Measurements from ENCODE around the gene PIMREG. TPM values are rescaled to one million over a fixed set of nuclear protein-coding genes. Genes with fewer than 3 reads are reported as not detected.
"Not testable (repeated sequence)": the region's sequence is repeated elsewhere in the genome, so short reads cannot be mapped to it uniquely, and the experiment has no call there.

Gene PIMREG
- polyA plus RNA-seq, 3 donors: 17.8 to 20.2 (median 19.4) TPM

- no peak for DNase-seq (ENCODE audit: low read depth in 3 of 3, low spot score in 2 of 3)
Observed at GRCh38 chr17:6476076-6476809, 32.0 kb downstream of the PIMREG start.

- DNase-seq (ENCODE audit: low read depth in 3 of 3, low spot score in 2 of 3): no peak
Observed at GRCh38 chr17:6476810-6477179, 32.5 kb downstream of the PIMREG start.

DNA sequence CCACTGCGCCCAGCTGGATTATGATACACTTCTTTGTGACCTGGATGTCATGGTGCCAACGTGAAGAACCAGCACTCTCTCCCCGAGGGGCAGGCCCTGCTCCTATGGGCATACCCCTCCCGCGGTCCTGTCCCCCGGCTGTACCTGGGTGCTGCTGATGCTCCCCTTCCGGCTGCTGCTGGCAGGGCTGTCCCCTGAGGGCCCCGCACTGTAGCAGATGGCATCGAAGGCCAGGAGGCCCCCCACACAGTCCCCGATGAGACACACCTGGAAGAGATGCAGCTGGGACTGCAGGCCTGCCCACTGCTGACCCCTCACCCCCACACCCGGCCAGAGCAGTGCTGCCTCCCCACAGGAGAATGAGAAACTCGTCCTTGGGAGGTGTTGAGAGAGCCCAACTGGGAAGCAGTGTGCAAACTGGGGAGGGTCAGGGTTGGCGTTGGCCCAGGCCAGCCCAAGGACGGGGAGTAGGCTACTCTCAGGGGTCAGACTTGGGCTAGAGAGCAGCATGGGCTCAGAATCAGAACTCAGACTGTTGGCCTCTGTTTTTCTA is 33.7 kb downstream of the PIMREG start:
- no peak for DNase-seq (ENCODE audit: low read depth in 3 of 3, low spot score in 2 of 3)

- DNase-seq (ENCODE audit: low read depth in 3 of 3, low spot score in 2 of 3): no peak
Observed at GRCh38 chr17:6478486-6478885, 34.2 kb downstream of the PIMREG start.

- DNase-seq (ENCODE audit: low read depth in 3 of 3, low spot score in 2 of 3): no peak
Observed at GRCh38 chr17:6479622-6480302, 35.5 kb downstream of the PIMREG start.

- no peak for DNase-seq (ENCODE audit: low read depth in 3 of 3, low spot score in 2 of 3)
Observed at GRCh38 chr17:6480303-6480675, 36.0 kb downstream of the PIMREG start.

DNA sequence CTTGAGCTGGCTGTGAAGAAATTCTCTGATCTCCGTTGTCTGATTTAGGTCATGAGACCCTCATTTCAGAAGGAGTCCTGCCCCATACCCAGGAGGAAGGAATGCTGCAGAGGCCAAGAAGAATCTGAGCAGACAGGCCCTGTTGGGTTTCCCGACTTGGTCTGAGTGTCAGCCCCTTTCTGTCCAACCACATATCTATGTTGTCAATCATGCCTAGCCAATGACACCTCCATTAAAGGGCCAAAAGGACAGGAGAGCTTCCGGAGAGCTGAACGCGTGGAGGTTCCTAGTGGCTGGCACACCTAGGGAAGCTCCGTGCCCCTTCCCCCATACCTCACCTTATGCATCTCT is 37.8 kb downstream of the PIMREG start:
- no peak for DNase-seq (ENCODE audit: low read depth in 3 of 3, low spot score in 2 of 3)

GRCh38 chr17:6482796-6483195 is 38.5 kb downstream of the PIMREG start:
- DNase-seq (ENCODE audit: low read depth in 3 of 3, low spot score in 2 of 3): not testable (repeated sequence)

DNA sequence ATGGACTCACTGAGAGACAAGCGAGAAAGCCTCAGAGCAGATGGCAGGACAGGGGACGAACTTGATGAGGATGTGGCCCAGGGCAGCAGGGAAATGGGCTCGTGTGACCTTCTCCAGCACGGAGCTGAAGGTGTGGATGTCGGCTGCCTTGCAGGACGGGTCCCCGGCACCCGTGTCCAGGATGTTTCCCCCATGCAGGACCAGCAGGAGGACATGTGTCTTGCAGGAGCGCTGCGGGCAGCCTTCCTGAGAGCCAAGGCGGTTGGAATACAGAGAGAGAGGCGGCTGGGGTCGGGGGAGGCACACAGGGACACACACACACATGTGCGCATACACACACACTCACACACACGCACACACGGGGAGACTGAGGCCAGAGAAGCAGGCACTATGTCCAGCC is 39.3 kb downstream of the PIMREG start:
- no peak for DNase-seq (ENCODE audit: low read depth in 3 of 3, low spot score in 2 of 3)

- DNase-seq (ENCODE audit: low read depth in 3 of 3, low spot score in 2 of 3): no peak
Observed at GRCh38 chr17:6485646-6486412, 41.6 kb downstream of the PIMREG start.

DNA sequence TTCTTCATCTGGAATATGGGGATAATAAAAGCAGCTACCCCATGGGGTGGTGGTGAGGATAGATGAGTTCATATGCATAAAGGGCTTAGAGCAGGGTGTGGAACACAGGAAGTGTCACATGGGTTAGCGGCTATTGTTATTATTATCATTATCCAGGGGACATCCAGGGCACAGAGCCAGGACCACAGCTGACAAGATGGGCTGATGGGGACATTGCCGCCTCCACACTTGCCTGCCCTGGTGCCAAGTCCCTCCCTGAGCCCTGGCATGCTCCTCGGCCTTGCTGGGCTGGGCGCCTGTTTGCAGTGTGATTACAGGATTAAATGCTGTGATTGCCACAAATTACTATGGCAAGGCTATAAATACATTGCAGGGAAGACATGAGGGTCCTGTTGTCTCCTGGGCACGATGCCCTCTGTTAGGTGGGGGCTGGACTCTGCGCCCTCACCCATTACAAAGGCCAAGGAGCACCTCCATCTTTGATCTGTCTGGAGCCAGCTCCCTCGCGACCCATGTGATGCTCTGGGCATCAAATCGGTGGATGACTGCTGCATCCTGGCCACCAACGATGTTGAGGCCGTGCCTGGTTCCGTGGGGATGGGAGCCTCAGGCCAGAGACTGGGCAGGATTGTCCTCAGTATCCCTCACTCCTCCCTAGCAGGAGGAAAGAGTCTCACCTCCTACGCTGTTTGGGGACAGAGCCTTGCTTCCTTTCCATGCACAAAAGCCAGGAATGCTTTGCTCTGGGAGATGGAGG is 43.2 kb downstream of the PIMREG start:
- DNase-seq (ENCODE audit: low read depth in 3 of 3, low spot score in 2 of 3): no peak

DNA sequence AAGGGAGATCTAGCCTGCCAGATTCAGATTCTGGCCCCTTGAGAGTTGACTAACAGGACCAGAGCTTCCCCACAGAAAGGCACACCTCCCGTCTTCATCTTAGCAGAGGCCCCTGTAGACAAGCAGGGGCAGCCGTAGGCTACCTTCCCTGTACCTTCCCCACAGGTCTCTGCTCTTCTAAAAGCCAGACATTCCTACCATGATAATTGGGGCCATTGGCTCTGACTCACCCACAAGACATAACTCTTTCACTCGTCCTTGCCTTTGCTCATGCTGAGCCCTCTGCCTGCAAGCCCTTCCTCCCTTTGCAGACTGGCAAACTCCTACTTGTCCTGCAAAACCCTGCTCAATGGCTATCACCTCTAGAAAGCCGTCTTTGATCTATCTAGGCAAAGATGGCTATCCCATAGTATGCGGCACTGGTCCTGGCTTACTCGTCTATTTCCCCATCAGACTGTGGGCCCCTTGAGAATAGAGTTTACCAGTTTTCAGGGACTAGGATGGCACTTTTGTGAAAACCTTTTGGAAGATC is 43.8 kb downstream of the PIMREG start:
- no peak for DNase-seq (ENCODE audit: low read depth in 3 of 3, low spot score in 2 of 3)

DNA sequence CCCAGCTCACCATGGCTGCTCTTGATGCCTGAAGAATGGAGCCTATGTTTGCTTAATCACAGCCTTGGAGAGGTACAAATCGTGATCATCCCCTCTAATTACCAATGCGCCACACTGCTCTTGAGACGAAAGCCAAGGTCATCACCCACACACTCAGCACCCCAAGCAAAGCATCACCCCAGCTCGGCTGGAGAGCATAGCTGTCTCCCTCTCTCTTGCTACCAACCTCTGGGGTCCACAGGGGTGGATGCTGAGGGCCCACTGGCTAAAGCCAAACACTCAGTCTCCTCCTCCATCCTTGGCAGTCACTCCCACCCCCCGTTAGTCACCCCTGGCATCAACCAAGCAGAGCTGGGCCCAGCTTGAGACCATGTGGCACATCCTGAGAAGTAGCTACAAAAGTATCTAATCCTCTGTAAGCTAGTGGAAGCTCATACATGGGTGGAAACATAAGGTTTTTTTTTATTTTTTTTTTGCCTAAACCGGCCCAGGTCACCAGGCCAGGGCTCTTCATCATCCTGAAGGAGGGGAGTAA is 44.8 kb downstream of the PIMREG start:
- DNase-seq (ENCODE audit: low read depth in 3 of 3, low spot score in 2 of 3): no peak

- no peak for DNase-seq (ENCODE audit: low read depth in 3 of 3, low spot score in 2 of 3)
Observed at GRCh38 chr17:6491071-6491700, 46.9 kb downstream of the PIMREG start.

GRCh38 chr17:6492892-6493674 is 48.8 kb downstream of the PIMREG start:
- DNase-seq (ENCODE audit: low read depth in 3 of 3, low spot score in 2 of 3): no peak

DNA sequence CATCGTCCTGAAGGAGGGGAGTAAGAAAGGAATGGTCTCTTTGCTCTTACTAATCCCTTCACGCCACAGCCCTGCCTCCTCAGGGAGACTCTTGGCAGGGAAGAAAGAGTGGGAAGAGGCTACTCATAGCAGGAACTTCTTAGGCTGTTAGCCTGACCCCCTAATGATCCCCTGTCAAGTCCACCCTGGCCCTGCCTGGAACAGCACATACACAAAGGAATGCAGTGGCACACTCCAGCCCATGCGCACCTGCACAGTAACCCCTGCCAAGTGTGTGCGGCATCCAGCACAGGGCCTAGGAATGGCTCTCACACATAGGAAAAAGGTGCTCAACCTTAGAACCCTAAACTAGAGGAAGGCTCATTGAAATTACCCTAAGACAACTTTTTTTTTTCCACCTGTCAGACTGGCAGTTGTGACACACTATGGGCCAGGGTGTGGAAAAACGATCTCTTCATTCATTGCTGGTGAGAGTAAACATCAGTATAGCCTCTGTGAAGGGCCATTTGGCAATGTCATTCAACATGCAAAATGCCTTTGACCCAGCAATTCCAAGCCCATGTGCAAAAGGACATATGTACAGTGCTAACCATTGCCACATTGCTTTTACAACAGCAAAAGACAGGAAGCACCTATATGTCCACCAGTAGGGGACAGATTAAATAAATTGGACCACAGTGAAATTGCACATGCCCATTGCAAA is 50.1 kb downstream of the PIMREG start:
- no peak for DNase-seq (ENCODE audit: low read depth in 3 of 3, low spot score in 2 of 3)

- DNase-seq (ENCODE audit: low read depth in 3 of 3, low spot score in 2 of 3): no peak
Observed at GRCh38 chr17:6495450-6496115, 51.3 kb downstream of the PIMREG start.

DNA sequence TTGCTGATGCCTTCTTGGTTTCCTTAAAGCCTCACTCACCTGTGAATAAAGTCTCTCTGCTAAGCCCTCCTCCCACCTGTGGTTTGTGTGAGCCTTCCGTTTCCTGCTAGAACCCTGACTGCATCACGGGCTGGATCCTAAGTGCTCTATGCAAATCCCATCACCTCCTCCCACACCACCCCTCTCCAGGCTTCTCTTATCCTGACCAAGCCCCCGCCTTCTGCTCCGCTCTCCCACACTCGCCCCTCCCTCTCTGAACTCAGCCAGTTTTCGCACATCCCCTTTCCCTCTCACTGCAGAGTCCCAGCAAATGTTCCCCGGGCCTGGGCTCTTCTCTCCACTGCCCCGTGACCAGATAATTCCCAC is 51.8 kb downstream of the PIMREG start:
- peak in 1 of 3 donors; percentile 42 for DNase-seq (ENCODE audit: low read depth in 3 of 3, low spot score in 2 of 3)

All from right renal cortex interstitium (tissue), 3 donors.